DOHH2 (cell line): ENCODE results near the gene CLEC20A.

Experiments
- EZH2phosphoT487 ChIP-seq: fragments of 200-600 bp; sonication (generic); IDR thresholded peaks from 2 replicates; pipeline ENCODE4 v1.6.1; 2017; ENCODE audit warnings: borderline replicate concordance, mild to moderate bottlenecking, antibody characterized with exemption, low read length, moderate library complexity, mixed read lengths
- TF ChIP-seq, protein P1 (sequence below): fragments of 200-600 bp; sonication (generic); IDR thresholded peaks from one replicate; pipeline ENCODE4 v1.5.1; 2014; ENCODE audit warnings: antibody characterized with exemption, mild to moderate bottlenecking, low read depth, low read length; ENCODE audit not compliant: poor library complexity, severe bottlenecking

DNA sequence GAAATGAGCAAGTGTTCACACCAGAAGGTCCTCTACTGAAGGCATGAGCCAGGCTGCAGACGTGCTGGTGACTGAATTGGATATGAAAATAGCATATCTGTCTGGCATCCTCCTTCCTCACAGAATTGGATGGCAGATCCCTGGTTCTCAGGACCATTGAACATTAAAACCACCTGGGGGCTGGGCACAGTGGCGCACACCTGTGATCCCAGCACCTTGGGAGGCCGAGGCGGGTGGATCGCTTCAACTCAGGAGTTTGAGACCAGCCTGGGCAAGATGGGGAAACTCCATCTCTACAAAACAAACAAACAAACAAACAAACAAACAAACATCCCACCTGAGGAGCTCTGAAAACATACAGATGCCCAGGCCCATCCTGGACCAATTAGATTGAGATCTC is 39.6 kb upstream of the CLEC20A start:
- TF ChIP-seq, protein P1, sequence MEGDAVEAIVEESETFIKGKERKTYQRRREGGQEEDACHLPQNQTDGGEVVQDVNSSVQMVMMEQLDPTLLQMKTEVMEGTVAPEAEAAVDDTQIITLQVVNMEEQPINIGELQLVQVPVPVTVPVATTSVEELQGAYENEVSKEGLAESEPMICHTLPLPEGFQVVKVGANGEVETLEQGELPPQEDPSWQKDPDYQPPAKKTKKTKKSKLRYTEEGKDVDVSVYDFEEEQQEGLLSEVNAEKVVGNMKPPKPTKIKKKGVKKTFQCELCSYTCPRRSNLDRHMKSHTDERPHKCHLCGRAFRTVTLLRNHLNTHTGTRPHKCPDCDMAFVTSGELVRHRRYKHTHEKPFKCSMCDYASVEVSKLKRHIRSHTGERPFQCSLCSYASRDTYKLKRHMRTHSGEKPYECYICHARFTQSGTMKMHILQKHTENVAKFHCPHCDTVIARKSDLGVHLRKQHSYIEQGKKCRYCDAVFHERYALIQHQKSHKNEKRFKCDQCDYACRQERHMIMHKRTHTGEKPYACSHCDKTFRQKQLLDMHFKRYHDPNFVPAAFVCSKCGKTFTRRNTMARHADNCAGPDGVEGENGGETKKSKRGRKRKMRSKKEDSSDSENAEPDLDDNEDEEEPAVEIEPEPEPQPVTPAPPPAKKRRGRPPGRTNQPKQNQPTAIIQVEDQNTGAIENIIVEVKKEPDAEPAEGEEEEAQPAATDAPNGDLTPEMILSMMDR = no peak
- TF ChIP-seq EZH2phosphoT487 = no peak
